HFF-Myc (cell line): ENCODE results near the gene PSAT1.
A peak's percentile ranks its signal among the peaks of the same experiment; 100 is the strongest.

ENCODE experiments used
- DNase-seq: peaks from one replicate; pipeline ENCODE4 v3.0.0-alpha.2; 2011; ENCODE audit warnings: low read depth; ENCODE audit errors: extremely low read depth
- H3K4me3 ChIP-seq: replicated peaks from 2 replicates; pipeline ENCODE4 v1.5.1; 2011; ENCODE audit warnings: low read depth, mild to moderate bottlenecking, control low read depth, low read length
- TF ChIP-seq, protein P1 (sequence below): IDR thresholded peaks from 2 replicates; pipeline ENCODE4 v1.5.1; 2012; ENCODE audit warnings: mild to moderate bottlenecking, low read depth, low read length, control low read depth; ENCODE audit errors: missing control alignments

The PSAT1 gene

DNA sequence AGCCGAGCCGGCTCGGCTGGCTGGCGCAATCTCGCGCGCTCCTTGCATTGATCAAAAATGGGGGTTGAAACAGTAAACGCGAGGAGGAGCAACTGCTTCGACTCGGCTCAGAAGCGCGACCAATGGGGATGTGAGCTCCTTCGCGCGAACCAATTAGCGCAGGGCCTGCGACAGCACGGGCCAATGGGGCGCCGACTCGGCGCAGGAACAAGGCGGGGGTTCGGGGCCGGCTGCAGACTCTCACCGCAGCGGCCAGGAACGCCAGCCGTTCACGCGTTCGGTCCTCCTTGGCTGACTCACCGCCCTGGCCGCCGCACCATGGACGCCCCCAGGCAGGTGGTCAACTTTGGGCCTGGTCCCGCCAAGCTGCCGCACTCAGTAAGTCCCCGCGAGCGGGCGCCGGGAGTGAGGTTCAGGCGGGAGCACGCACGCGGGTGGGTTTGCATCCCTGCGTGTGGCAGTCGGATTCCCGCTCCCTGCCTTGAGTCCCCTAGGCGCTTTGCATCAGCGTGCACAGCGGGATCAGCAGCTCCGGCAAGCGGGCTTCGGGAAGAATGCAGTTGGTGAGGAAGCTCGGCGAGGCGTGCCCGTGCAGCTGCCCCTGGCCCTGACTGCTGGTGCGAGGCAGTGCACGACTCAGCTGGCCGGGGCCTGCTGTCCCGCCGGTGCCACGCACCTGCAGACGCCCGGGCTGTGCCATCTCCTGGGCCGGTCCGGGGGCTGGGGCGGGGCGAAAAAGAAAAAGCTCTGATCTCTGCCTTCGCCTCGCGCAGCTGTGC is at the start of gene PSAT1:
PSAT1 (plus strand) TSS at position 233 of the 779 bp plus-strand sequence; CDS start at position 319, 86 bp downstream.
- peak; percentile 93 for DNase-seq
- H3K4me3 ChIP-seq = peak within 1 kb of the TSS; percentile 87
- TF ChIP-seq, protein P1, sequence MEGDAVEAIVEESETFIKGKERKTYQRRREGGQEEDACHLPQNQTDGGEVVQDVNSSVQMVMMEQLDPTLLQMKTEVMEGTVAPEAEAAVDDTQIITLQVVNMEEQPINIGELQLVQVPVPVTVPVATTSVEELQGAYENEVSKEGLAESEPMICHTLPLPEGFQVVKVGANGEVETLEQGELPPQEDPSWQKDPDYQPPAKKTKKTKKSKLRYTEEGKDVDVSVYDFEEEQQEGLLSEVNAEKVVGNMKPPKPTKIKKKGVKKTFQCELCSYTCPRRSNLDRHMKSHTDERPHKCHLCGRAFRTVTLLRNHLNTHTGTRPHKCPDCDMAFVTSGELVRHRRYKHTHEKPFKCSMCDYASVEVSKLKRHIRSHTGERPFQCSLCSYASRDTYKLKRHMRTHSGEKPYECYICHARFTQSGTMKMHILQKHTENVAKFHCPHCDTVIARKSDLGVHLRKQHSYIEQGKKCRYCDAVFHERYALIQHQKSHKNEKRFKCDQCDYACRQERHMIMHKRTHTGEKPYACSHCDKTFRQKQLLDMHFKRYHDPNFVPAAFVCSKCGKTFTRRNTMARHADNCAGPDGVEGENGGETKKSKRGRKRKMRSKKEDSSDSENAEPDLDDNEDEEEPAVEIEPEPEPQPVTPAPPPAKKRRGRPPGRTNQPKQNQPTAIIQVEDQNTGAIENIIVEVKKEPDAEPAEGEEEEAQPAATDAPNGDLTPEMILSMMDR = no peak

DNA sequence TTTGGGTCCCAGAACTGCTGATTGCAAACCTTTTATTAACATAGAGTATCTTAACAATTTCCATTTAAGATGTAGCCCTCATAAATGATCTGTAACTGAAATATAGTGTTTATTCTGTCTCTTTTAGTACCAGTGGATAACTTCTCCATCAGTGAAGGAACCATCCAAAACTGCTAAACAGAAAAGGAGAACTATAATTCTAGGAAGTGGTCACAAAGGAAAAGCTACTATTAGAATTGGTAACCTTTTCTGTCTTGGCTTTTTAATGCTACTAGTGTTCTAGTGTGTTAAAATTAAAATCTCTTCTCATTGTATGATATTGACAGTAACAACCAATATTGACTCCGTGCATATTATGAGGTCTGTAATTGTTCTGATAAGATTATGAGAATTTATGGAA is 48.3 kb upstream of the PSAT1 start:
- TF ChIP-seq, protein P1 = no peak
- no peak for DNase-seq
- H3K4me3 ChIP-seq = no peak overlapping the region

DNA sequence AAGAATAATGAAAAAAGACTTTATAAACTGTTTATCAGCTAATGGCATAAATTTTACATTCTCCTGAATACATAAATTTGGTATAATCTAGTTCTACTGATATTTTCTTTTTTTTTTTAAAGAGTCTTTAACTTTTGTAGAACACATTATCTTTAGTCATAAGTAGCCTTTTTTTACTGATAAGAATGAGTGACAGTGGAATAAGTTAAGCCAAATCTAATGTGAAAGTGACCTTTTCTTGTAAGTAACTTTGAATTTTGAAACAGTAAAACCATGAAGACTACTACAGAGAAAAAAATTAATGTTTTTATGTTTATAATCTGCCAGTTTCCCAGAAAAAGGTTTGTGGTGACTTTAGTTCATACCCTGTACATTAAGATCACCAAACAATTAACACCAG is 47.4 kb upstream of the PSAT1 start:
- H3K4me3 ChIP-seq = no peak overlapping the region
- TF ChIP-seq, protein P1 = no peak
- no peak for DNase-seq

DNA sequence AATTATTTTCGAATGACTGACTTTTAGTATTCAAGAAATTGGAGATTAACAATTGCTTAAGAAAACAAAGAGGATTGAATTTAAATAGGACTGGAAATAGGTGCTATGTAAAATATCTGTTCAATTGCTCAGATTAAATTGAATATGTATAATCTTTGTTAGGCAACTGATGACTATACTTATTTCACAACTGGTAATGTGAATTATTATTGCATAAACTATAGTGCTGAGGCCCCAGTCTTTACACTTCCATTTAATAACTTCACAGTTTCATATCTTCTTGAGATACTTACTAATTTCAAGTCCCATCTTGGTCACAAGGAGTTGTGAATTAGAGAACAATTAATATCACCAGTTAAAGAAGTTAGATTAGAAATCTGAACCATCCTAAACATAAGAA is 44.3 kb upstream of the PSAT1 start:
- H3K4me3 ChIP-seq = no peak overlapping the region
- TF ChIP-seq, protein P1 = no peak
- DNase-seq = no peak

DNA sequence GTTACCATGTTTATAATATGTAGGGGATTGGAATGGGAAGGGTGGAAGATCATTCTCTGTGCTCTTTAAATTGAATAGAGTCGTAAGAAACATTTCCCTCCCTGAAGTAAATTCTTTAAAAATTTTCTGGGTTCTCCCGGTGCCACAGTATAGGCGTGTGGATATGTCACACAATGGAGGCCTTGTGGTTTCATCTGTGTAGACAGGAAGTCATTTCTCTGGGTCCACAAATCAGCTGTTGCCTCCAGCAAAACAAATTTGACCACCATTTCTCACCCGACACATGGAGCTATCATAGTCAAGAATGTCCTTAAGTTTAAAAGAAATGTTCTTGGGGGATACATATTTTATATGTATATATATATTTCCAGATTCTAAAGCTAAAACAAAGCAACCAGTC is 43.6 kb upstream of the PSAT1 start:
- TF ChIP-seq, protein P1 = no peak
- no peak overlapping the region for H3K4me3 ChIP-seq
- no peak for DNase-seq

DNA sequence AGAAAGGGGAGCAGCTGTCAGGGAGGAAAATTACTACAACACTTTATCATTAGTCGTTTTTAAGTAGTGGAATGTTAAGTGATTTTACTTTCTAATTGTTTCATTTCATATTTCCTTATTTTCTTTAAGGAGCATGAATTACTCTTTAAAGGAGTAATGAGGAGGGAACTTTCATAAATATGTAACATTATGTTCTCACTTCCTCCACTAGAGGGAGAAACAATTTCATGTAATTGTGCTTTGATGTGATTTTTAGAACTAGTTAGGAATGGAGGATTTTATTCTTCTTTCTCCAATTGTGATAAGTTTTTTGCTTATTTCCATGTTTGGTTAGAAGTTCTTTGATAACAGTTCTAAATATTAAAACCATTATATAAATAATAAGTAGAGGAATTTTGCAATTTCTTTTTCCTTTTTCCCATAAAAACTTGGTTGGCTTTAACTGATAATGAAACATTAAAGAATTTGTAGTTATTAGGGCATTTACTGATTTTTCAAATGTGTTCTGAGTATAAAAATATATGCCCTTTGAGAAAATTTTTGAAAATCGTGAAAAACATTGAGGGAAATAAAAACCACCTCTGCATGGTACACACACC is 35.4 kb upstream of the PSAT1 start:
- no peak overlapping the region for H3K4me3 ChIP-seq
- no peak for DNase-seq
- TF ChIP-seq, protein P1 = peak; percentile 24
